ACC112 (cell line): ENCODE results near the gene PITX3.

Source experiments
- H2AFZ ChIP-seq: fragments of 200-600 bp; sonication (generic); one replicate; pipeline ENCODE4 v1.6.0; 2017; ENCODE audit warnings: antibody characterized with exemption, low read length; ENCODE audit not compliant: unreplicated experiment
- H3K27ac ChIP-seq: fragments of 200-600 bp; sonication (generic); 2 replicates; pipeline ENCODE4 v1.5.1; 2014; ENCODE audit warnings: low read depth, mild to moderate bottlenecking, antibody characterized with exemption, low read length, moderate library complexity
- H3K27me3 ChIP-seq: fragments of 200-600 bp; sonication (generic); 2 replicates; pipeline ENCODE4 v1.6.1; 2014; ENCODE audit warnings: mild to moderate bottlenecking, antibody characterized with exemption, low read length, moderate library complexity, mixed read lengths; ENCODE audit not compliant: insufficient read depth
- H3K36me3 ChIP-seq: fragments of 200-600 bp; sonication (generic); 2 replicates; pipeline ENCODE4 v1.6.1; 2016; ENCODE audit warnings: mild to moderate bottlenecking, antibody characterized with exemption, low read length, moderate library complexity, mixed read lengths; ENCODE audit not compliant: insufficient read depth
- H3K4me1 ChIP-seq: fragments of 200-600 bp; sonication (generic); one replicate; pipeline ENCODE4 v1.6.1; 2016; ENCODE audit warnings: low read length, mixed read lengths; ENCODE audit not compliant: insufficient read depth, unreplicated experiment, control insufficient read depth
- H3K4me3 ChIP-seq: fragments of 200-600 bp; sonication (generic); 2 replicates; pipeline ENCODE4 v1.5.1; 2014; ENCODE audit warnings: mild to moderate bottlenecking, low read depth, low read length
- H3K79me2 ChIP-seq: fragments of 200-600 bp; sonication (generic); one replicate; pipeline ENCODE4 v1.6.0; 2016; ENCODE audit warnings: low read length; ENCODE audit not compliant: control insufficient read depth, unreplicated experiment, insufficient read depth

PITX3 gene

DNA sequence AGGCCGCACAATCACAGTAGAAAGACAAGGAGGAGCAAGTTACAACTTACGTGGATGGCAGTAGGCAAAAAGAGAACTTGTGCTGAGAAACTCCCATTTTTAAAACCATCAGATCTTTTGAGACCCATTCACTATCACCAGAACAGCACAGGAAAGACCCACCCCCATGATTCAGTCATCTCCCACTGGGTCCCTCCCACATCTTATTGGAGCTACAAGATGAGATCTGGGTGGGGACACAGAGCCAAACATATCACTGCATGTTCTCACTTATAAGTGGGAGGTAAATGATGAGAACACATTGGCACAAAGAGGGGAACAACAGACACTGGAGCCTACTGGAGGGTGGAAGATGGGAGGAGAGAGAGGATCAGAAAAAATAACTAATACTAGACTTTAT lies 56.7 kb downstream of the PITX3 start:
- Histone ChIP-seq H3K27ac (no peak overlapping the region), H3K36me3 (no peaks in the 10 kb centered on the region), H2AFZ (no peak overlapping the region), H3K27me3 (no peaks in the 10 kb centered on the region), H3K79me2 (no peaks in the 10 kb centered on the region), H3K4me1 (no peaks in the 10 kb centered on the region), H3K4me3 (no peak overlapping the region)
